Measurements from ENCODE around the gene WNT11.

The WNT11 gene

DNA sequence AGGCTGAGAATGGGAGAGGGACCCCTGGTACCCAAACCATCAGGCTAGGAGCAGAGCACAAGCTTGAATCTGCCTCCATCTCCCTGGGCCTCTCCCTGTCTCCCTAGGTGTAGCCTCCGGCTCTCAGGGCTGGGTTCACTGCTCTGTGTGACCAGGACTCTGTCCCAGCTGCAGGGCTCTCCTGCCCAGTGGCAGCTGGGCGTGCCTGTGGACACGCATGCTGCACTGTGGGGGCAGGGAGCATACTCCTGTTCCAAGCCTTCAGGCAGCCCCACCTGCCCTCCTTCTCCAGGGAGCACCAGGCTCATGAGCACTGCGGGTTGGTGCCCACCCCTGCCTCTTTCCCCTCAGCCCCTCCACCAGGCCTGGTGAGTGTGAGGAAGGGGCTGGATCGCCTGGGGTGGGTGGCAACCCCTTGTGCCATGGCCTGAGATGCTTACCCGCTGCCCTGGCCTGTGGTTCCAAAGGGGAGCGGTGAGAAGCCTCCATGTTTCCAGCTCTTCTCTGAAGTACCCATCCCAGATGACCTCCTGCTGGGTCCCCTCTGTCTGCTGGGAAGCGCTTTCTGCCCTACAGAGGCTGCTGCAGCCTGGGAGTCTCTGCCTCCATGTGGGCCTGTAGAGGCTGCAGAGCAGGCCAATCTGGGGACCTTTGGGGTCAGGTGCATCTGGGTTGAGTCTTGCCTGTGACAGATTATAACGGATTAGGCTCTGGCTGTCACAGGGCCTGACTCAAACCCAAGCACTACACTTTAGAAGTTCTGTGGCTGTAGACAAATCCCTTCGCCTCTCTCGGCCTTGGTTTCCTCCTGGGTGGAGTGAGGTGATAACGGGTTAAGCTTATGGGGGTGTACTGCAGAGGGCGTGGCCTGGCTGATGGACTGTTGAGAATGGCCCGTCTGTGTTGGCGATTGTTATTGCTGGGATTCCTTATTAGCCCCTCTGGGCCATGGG lies 43.7 kb downstream of the WNT11 start:
- TF ChIP-seq, protein P1, sequence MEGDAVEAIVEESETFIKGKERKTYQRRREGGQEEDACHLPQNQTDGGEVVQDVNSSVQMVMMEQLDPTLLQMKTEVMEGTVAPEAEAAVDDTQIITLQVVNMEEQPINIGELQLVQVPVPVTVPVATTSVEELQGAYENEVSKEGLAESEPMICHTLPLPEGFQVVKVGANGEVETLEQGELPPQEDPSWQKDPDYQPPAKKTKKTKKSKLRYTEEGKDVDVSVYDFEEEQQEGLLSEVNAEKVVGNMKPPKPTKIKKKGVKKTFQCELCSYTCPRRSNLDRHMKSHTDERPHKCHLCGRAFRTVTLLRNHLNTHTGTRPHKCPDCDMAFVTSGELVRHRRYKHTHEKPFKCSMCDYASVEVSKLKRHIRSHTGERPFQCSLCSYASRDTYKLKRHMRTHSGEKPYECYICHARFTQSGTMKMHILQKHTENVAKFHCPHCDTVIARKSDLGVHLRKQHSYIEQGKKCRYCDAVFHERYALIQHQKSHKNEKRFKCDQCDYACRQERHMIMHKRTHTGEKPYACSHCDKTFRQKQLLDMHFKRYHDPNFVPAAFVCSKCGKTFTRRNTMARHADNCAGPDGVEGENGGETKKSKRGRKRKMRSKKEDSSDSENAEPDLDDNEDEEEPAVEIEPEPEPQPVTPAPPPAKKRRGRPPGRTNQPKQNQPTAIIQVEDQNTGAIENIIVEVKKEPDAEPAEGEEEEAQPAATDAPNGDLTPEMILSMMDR (IDR thresholded peaks at IDR 0.05; ENCODE audit: low read depth, low read length) = no peak
- no peak for DNase-seq (ENCODE audit: low read depth in 2 of 2)

DNA sequence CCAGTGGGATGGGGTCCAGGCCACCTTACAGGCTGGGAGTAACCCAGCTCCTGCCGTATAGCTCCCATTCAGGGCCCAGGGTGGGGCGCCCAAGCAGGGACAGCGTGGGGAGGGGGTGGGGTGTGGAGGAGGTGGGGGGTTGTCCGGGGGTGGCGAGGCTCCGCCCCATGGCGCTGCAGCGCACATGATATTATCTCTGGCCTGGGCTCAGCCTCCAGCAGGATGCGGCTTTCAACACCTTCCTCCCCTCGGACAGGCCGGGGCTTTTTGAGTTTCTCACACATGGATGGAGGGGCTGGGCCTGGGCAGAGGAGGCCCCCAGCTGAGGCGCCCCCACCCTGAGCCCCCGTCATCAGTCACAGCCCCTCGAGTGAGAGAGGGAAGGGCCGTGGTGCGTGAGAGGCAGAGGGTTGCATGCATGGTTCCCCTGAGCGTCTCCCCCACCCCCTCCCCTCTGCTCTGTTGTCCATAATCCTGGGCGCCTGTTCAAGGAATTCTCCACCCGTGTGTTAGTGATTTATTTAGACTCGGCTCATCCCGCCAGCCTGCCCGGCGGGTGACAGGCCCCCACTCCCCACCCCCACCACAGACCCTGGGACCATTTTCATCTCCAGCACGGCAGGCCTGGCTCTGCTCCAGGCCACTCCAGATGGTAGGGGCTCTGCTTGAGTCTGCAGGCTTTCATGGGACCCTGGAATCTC lies 44.9 kb downstream of the WNT11 start:
- TF ChIP-seq, protein P1 (IDR thresholded peaks at IDR 0.05; ENCODE audit: low read depth, low read length) = no peak
- no peak overlapping the region for H3K4me3 ChIP-seq (replicated peaks in 1 of 2; ENCODE audit: low read depth in 2 of 2, low read length in 2 of 2)
- DNase-seq (ENCODE audit: low read depth in 2 of 2) = peak in 1 of 2 donors; percentile 74

More for the DNA sequence above, 43.7 kb downstream of the WNT11 start:
- H3K4me3 ChIP-seq (replicated peaks in 1 of 2; ENCODE audit: low read depth in 2 of 2, low read length in 2 of 2) = no peak overlapping the region

DNA sequence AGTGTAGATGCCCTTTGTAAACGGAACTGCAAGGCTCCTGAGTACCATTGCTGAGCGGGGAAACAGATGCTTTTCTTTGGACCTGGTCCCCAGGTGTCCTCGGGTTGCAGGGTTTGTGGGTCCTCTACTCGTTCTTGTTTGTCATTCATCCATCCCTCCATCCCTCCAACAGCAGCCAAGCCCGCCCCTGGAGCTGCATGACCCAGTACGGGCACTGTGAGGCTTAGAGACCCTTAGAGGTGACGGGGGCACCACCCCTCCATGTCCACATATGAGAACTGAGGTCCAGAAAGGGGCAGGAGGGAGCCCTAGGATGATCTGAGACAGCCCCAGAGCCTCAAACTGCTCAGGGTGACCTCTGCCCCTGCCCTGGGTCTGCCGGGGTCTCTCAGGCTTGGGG lies 45.4 kb downstream of the WNT11 start:
- no peak for DNase-seq (ENCODE audit: low read depth in 2 of 2)
- H3K4me3 ChIP-seq (replicated peaks in 1 of 2; ENCODE audit: low read depth in 2 of 2, low read length in 2 of 2) = no peak overlapping the region
- TF ChIP-seq, protein P1 (IDR thresholded peaks at IDR 0.05; ENCODE audit: low read depth, low read length) = no peak

DNA sequence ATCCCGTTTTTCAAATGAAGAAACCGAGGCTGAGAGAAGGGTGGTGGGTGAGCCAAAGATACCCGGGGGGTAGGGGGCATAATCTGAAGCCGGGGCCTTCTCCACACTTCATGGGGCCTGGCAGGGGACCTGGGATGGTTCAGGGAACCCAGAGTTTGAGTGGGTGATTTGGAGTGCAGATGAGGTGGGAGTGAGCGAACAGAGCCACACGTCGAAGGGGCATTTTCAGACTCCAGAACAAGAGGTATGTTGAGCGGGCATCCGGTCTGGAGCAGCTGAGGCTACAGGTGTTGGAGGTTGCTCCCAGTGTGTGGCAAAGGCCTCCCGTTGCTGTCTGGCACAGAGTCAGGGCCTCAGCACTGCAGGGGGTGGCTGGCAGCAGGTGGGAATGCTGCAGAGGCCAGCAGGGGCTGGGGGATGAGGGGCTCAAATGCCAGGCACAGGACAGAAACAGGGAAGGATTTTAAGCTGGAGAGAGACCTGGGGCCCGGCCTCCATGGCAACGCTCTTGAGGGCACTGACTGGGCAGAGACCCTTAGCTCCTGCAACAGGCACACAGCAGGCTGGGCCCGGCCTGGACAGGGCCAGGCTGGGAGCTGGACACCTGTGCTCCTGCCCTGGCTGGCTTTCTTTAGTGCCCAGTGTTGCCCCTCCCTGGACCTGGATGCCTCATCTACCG lies 46.2 kb downstream of the WNT11 start:
- TF ChIP-seq, protein P1 (IDR thresholded peaks at IDR 0.05; ENCODE audit: low read depth, low read length) = no peak
- H3K4me3 ChIP-seq (replicated peaks in 1 of 2; ENCODE audit: low read depth in 2 of 2, low read length in 2 of 2) = no peak overlapping the region
- no peak for DNase-seq (ENCODE audit: low read depth in 2 of 2)

DNA sequence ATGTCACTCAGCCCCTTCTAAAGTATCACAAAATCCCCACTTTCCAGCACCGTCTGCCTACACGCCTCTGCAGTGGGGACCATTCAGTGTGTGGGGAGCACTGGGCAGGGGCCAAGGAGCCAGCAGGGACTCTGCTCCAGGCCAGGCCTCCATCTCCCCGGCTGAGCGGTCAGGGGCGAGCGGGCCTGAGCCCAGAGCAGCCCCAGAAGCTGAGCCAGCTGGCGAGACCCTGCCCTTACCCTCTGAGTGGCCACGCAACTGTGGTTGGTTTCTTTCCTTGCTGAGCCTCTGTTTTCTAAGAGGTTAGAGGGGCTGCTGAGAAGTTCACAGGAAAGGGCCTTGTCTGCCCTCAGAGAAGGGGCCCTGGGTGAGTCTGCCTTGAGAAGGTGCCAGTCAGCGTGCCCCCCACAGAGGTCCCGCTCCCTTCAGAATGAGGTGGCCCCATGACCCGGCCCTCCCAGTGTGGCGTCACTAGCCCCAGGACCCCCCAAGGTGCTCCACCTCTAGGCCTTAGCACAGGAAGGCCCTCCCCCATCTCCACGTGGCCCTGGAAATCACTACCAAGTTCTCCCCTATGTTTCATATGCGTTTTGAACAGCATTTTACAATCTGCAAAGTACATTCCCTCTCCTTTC lies 46.9 kb downstream of the WNT11 start:
- no peak for DNase-seq (ENCODE audit: low read depth in 2 of 2)
- no peak overlapping the region for H3K4me3 ChIP-seq (replicated peaks in 1 of 2; ENCODE audit: low read depth in 2 of 2, low read length in 2 of 2)
- TF ChIP-seq, protein P1 (IDR thresholded peaks at IDR 0.05; ENCODE audit: low read depth, low read length) = no peak
